Frontal cortex (tissue), 4 donors: ENCODE measurements around the gene MRPL12. TPM values are rescaled to one million over a fixed set of nuclear protein-coding genes. Genes with fewer than 3 reads are reported as not detected.
"Not testable (repeated sequence)": the region's sequence is repeated elsewhere in the genome, so short reads cannot be mapped to it uniquely, and the experiment has no call there.

Experiments
- DNase-seq, 2 donors: peaks; one replicate each; pipeline ENCODE4 v3.0.0; 2012; ENCODE audit warnings: low spot score in 2 of 2
- FAIRE-seq: peaks from 2 replicates; lab custom pipeline; 2012; peaks lifted over from hg19 to GRCh38; lab: Jason Lieb, UNC
- total RNA-seq: library from RNA; depleted of rRNA; stranded (reverse); fragments of >200 nt; gene quantifications from one replicate; pipeline ENCODE4 v1.2.3, GENCODE V29; 2014
- donor health status: control.
- donor health status: control.
- donor health status: control.

MRPL12 gene
- 4.9 TPM for total RNA-seq

GRCh38 chr17:81702934-81703746, at the start of gene MRPL12:
Gene MRPL12, plus strand, starts transcription at chr17:81703367. Its CDS starts 135 bp downstream, at chr17:81703502.
- no peak for FAIRE-seq
- DNase-seq, result peak; percentile 100

GRCh38 chr17:81655378-81656117, 47.6 kb upstream of the MRPL12 start:
- DNase-seq (no peak), FAIRE-seq (no peak)

GRCh38 chr17:81656118-81656743, 46.9 kb upstream of the MRPL12 start, which contains the start of gene PDE6G:
Gene PDE6G, minus strand, starts transcription at chr17:81656542. Its CDS starts 3,237 bp downstream, at chr17:81653305.
- FAIRE-seq (no peak), DNase-seq (no peak)

- no peak for DNase-seq
- no peak for FAIRE-seq
Measured at GRCh38 chr17:81656835-81657234, 46.3 kb upstream of the MRPL12 start.

- FAIRE-seq (no peak), DNase-seq (no peak)
Measured at GRCh38 chr17:81659038-81659437, 44.1 kb upstream of the MRPL12 start.

GRCh38 chr17:81660441-81660840, 42.7 kb upstream of the MRPL12 start:
- FAIRE-seq, result no peak
- DNase-seq, result no peak

- FAIRE-seq (no peak), DNase-seq (no peak)
Measured at GRCh38 chr17:81662002-81662401, 41.2 kb upstream of the MRPL12 start.

- no peak for DNase-seq
- FAIRE-seq, result no peak
Measured at GRCh38 chr17:81664051-81664470, 39.1 kb upstream of the MRPL12 start.

GRCh38 chr17:81665205-81666091, 37.7 kb upstream of the MRPL12 start:
- no peak for FAIRE-seq
- peak in 1 of 2 donors; percentile 29 for DNase-seq

GRCh38 chr17:81666092-81666341, 37.1 kb upstream of the MRPL12 start:
- DNase-seq (no peak), FAIRE-seq (no peak)

GRCh38 chr17:81666342-81667191, 36.6 kb upstream of the MRPL12 start, which contains the start of the genes CCDC137 and OXLD1:
Gene CCDC137, plus strand, starts transcription at chr17:81666737. Its CDS starts 30 bp downstream, at chr17:81666767.
Gene OXLD1, minus strand, starts transcription at chr17:81666605. Its CDS starts 28 bp downstream, at chr17:81666577.
- DNase-seq, result peak; percentile 97 to 99
- no peak for FAIRE-seq

GRCh38 chr17:81667754-81668153, 35.4 kb upstream of the MRPL12 start:
- FAIRE-seq (no peak), DNase-seq (no peak)

GRCh38 chr17:81672504-81672903, 30.7 kb upstream of the MRPL12 start:
- DNase-seq (no peak), FAIRE-seq (no peak)

GRCh38 chr17:81672954-81673353, 30.2 kb upstream of the MRPL12 start:
- DNase-seq (no peak), FAIRE-seq (no peak)

GRCh38 chr17:81673561-81674258, 29.5 kb upstream of the MRPL12 start:
- FAIRE-seq, result no peak

GRCh38 chr17:81675515-81676221, 27.5 kb upstream of the MRPL12 start:
- DNase-seq, FAIRE-seq: not testable (repeated sequence)

More at GRCh38 chr17:81673561-81674258, 29.5 kb upstream of the MRPL12 start:
- DNase-seq, result no peak

- FAIRE-seq, result no peak
- DNase-seq, result no peak
Measured at GRCh38 chr17:81676906-81677305, 26.3 kb upstream of the MRPL12 start.
